Measurements from ENCODE around the gene BAG5. TPM values are rescaled to one million over a fixed set of nuclear protein-coding genes. Genes with fewer than 3 reads are reported as not detected.

The BAG5 gene
- total RNA-seq, 1 donor from 2014 or later: 23.5 TPM

DNA sequence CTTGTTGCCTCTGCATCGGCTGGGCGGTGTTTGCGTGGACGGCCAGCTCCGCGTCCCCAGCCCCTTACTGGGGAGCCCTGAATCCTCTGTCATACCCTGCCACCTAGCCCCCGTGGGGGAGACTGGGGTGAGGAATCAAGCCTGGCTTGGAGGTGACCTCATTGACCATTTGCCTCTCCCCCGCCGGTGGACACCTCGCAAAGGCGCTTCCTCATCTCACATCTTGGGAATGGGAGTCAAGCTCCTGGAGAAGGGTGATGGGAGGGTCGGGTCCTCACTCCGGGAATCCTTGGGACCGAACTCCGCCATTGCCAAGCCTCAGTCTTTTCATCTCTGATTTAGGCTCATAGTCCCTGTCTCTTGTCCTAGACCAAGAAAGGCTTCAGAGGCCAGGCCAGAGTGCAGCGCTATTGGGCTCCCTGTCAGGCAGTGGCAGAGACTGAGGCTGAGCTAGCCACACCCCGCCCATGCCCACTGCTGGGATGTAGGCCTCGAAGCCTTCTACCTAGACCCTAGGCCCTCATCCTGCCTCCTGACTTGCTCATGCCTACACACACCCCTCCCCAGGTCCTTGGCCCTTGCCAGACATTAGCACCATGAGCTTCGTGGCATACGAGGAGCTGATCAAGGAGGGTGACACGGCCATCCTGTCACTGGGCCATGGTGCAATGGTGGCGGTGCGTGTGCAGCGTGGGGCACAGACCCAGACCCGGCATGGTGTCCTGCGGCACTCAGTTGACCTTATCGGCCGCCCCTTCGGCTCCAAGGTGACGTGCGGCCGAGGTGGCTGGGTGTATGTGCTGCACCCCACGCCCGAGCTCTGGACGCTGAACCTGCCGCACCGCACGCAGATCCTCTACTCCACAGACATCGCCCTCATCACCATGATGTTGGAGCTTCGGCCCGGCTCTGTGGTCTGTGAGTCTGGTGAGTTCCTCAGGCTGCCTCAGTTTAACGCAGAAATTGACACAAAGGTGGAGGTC is 32.8 kb downstream of the BAG5 start:
- no peak for TF ChIP-seq CTCF (IDR thresholded peaks at IDR 0.05; ENCODE audit: unreplicated experiment)
- H3K4me3 Mint-ChIP-seq (ENCODE audit: low read depth): peak overlapping the region; percentile 89
- H3K36me3 Mint-ChIP-seq (ENCODE audit: insufficient read depth): no peaks in the 10 kb centered on the region
- H3K27ac Mint-ChIP-seq: peak overlapping the region; percentile 89
- no peak for DNase-seq (ENCODE audit: low spot score, unreplicated experiment)
- no peaks in the 10 kb centered on the region for H3K27me3 Mint-ChIP-seq
- H3K4me1 Mint-ChIP-seq (ENCODE audit: low read depth): peaks cover 37% of the 10 kb centered on the region
- H3K9me3 Mint-ChIP-seq (ENCODE audit: low read depth): no peaks in the 10 kb centered on the region

DNA sequence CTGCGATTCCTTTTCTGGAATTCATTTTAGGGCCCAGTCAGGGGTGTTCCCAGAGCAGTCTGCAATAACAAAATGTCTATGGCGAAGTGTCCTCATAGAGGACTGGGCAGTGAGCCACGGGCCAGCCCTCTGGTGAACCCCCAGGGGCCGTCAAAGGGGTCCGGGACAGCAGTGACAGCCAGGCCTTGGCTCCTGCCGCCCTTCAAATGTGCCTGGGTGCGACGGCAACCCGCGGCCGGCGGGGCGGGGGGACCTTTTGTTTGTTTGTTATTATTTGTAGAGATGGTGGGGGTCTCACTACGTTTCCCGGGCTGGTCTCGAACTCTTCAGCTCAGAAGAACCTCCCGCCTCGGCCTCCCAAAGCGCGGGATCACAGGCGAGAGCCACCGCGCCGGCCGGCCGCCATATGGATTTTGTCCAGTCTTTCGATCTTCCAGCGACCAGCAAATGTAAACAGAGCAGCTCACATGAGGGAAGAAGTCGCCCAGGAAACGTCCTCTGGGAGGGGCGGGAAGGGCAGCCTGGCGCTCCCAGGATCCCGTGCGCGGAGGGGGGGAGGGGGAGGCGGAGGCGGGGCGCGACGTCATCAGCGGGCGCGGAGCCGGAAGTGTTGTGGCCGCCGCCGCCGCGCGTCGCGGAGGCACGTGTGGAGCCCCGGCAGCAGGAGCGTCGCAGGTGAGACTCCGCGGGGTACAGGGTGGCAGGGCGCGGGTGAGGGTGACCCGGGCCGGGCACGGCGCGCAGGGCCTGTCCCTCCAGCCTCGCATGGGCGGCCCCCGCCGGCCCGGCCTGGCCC is 33.7 kb downstream of the BAG5 start, which contains the start of gene TRMT61A:
TRMT61A (plus strand) TSS at position 610 of the 796 bp plus-strand sequence. CDS start 783 bp downstream, outside the sequence.
- Mint-ChIP-seq H3K27me3 (no peaks in the 10 kb centered on the region), H3K27ac (peak within 1 kb of the TSS; percentile 99), H3K36me3 (ENCODE audit: insufficient read depth) (no peaks in the 10 kb centered on the region), H3K9me3 (ENCODE audit: low read depth) (no peaks in the 10 kb centered on the region), H3K4me3 (ENCODE audit: low read depth) (peak within 1 kb of the TSS; percentile 89), H3K4me1 (ENCODE audit: low read depth) (peaks cover 45% of the 10 kb centered on the region)
- no peak for TF ChIP-seq CTCF (IDR thresholded peaks at IDR 0.05; ENCODE audit: unreplicated experiment)
- peak; percentile 74 for DNase-seq (ENCODE audit: low spot score, unreplicated experiment)

DNA sequence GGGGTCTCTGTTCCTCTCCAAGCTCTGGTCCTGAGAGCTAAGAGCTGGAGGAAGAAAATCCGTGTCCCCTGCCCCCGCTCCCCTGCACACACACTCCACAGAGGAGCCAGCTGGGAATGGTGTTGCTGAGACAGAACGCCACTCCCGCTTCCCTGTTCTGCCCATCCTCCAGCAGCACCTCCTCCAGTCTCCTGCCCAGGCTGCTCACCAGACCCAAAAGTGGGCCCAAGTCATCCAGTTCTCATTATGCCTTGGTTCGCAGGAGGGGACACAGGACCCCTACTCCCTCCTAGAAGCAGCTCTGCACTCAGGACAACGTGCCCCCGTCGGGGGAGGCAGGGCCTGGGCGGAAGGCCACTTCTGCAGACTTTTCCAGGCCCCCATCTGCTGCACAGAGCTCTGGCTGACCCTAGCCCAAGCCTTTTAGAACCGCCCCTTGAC is 34.3 kb downstream of the BAG5 start:
- no peak for DNase-seq (ENCODE audit: low spot score, unreplicated experiment)
- Mint-ChIP-seq H3K27me3 (no peaks in the 10 kb centered on the region), H3K27ac (peak overlapping the region; percentile 99), H3K4me1 (ENCODE audit: low read depth) (peaks cover 49% of the 10 kb centered on the region), H3K4me3 (ENCODE audit: low read depth) (peak overlapping the region; percentile 89), H3K36me3 (ENCODE audit: insufficient read depth) (no peaks in the 10 kb centered on the region), H3K9me3 (ENCODE audit: low read depth) (no peaks in the 10 kb centered on the region)
- no peak for TF ChIP-seq CTCF (IDR thresholded peaks at IDR 0.05; ENCODE audit: unreplicated experiment)

DNA sequence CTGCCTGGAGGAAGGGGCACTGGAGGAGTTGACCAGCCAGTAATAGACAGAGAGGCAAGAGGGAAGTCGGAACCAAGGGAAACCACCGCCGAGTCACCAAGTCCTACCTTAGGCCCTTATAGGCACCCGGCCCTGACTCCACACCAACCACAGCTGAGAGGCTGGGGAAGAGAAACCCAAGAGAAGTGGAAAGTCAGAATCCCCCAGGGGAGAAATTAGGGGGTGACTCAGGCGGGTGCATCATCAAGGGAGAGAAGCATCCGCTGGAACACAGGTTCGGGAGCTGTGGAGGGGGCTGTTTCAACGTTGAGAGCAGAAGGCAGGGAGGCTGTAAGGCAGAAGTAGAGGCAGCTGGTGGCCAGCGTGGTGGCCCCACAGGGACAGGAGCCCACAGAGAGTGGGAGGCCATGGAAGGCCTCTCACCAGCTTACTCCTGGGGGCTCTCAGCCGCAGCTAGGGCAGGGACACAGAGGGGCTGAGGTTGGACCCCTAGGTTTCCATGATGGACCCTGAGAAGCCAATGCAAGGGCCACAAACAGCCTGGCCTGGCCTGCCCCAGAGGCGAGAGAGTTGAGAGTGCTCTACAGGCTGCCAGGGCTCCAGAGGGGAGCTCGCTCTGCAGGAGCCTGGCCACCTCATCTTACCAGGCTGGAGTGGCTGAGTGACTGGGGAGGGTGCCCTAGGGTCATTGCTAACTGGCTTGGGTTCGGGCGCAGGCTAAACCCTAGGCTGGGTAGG is 34.9 kb downstream of the BAG5 start:
- Mint-ChIP-seq H3K4me3 (ENCODE audit: low read depth) (peak overlapping the region; percentile 33), H3K36me3 (ENCODE audit: insufficient read depth) (no peaks in the 10 kb centered on the region), H3K27ac (peak overlapping the region; percentile 86), H3K9me3 (ENCODE audit: low read depth) (no peaks in the 10 kb centered on the region), H3K4me1 (ENCODE audit: low read depth) (peaks cover 49% of the 10 kb centered on the region), H3K27me3 (no peaks in the 10 kb centered on the region)
- no peak for TF ChIP-seq CTCF (IDR thresholded peaks at IDR 0.05; ENCODE audit: unreplicated experiment)
- no peak for DNase-seq (ENCODE audit: low spot score, unreplicated experiment)

Data from progenitor cell of endocrine pancreas (in vitro differentiated cells).